ENCODE data around the gene LRRC23. TPM values are rescaled to one million over a fixed set of nuclear protein-coding genes. Genes with fewer than 3 reads are reported as not detected.

LRRC23 gene
- total RNA-seq, 1 donor from 2014 or later = 11.6 TPM

DNA sequence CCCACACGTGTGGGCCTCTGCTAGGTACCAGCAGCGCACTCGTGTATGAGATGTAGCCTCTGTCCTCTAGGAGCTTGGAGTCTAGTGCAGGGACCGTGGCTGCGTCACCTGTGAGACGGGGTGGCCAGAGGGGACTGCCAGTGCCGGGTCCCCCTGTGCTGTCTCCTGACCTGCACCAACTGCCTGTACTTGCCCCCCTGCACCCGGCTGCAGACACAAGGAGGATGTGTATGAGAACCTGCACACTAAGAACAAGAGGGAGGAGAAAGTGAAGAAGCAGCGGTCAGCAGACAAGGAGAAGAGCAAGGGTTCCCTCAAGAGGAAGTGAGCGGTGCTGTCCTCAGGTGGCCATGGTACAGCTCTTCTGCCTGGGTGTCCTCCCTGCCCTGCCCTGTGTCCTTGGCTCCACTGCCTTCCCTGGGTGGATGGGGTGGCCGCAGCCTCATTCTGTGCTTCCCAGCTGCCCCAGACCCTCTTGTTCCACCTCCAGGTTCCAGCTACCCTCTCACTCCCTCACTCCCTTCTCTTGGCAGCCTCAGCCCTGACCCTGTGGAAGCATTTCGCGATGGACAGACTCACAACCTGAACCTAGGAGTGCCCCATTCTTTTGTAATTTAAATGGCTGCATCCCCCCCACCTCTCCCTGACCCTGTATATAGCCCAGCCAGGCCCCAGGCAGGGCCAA is 56.1 kb downstream of the LRRC23 start:
- Histone ChIP-seq H3K27me3 (ENCODE audit: control insufficient read depth, insufficient read depth, low read length) (no peaks in the 10 kb centered on the region), H3K36me3 (ENCODE audit: control insufficient read depth, insufficient read depth, low read length) (peaks cover 19% of the 10 kb centered on the region), H3K4me3 (ENCODE audit: low read depth, low read length) (no peak overlapping the region)
- no peak for FAIRE-seq
- TF ChIP-seq, protein P1, sequence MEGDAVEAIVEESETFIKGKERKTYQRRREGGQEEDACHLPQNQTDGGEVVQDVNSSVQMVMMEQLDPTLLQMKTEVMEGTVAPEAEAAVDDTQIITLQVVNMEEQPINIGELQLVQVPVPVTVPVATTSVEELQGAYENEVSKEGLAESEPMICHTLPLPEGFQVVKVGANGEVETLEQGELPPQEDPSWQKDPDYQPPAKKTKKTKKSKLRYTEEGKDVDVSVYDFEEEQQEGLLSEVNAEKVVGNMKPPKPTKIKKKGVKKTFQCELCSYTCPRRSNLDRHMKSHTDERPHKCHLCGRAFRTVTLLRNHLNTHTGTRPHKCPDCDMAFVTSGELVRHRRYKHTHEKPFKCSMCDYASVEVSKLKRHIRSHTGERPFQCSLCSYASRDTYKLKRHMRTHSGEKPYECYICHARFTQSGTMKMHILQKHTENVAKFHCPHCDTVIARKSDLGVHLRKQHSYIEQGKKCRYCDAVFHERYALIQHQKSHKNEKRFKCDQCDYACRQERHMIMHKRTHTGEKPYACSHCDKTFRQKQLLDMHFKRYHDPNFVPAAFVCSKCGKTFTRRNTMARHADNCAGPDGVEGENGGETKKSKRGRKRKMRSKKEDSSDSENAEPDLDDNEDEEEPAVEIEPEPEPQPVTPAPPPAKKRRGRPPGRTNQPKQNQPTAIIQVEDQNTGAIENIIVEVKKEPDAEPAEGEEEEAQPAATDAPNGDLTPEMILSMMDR (IDR thresholded peaks at IDR 0.05; ENCODE audit: insufficient read depth, low read length, severe bottlenecking) = no peak
- DNase-seq (ENCODE audit: low read depth) = no peak

DNA sequence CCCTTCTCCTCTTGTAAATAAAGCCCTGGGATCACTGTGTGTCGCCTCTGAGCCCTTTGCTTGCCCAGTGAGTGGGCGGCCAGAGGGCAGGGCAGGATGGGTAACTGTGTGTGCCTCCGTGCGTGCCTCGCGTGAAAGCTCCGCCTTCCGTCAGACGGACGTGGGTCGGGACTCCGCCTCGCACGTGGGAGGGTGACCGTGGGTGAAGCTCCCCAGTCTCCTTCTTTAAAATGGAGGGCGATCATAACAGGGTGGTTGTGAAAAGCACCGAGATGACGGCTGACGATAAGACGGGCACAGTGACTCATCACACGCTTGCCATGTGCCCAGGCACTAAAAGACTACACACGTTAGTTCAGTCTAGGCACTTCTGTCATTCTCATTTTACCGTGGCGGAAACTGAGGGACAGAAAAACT is 56.7 kb downstream of the LRRC23 start:
- DNase-seq (ENCODE audit: low read depth) = peak; percentile 76
- FAIRE-seq = no peak
- H3K27me3 ChIP-seq (ENCODE audit: control insufficient read depth, insufficient read depth, low read length) = no peaks in the 10 kb centered on the region
- no peak overlapping the region for H3K4me3 ChIP-seq (ENCODE audit: low read depth, low read length)
- TF ChIP-seq, protein P1 (IDR thresholded peaks at IDR 0.05; ENCODE audit: insufficient read depth, low read length, severe bottlenecking) = no peak
- H3K36me3 ChIP-seq (ENCODE audit: control insufficient read depth, insufficient read depth, low read length) = peaks cover 21% of the 10 kb centered on the region

DNA sequence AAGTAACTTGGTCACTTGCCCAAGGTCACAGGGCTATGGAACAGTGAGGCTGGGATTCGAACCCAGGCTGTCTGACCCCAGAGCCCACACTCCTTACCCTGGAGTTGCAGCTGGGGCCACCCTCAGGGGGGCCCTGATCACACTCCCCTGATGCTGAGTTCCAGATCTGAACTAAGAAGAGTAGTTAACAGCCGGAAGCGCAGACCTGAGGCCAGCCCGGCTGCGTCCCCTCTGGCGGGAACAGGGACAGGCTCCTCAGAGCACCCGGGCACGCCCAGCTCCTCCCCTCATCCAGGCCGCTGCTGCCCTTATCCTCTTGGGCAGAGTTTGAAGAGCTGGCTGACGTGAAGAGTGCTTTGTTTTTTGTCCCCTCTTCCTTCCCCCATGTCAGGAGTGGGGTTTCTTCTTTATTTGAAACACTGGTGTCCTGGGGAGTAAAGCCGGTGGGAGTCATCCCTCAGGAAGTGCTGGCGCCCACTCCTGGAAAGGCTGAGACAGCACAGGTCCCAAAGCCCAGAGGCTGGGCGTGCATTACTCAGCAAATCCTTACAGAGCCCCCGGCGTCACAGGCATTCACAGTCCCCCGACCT is 57.2 kb downstream of the LRRC23 start:
- H3K36me3 ChIP-seq (ENCODE audit: control insufficient read depth, insufficient read depth, low read length) = peaks cover 21% of the 10 kb centered on the region
- H3K4me3 ChIP-seq (ENCODE audit: low read depth, low read length) = peak overlapping the region; percentile 88
- TF ChIP-seq, protein P1 (IDR thresholded peaks at IDR 0.05; ENCODE audit: insufficient read depth, low read length, severe bottlenecking) = peak; percentile 52
- DNase-seq (ENCODE audit: low read depth) (peak; percentile 69), FAIRE-seq (no peak)
- no peaks in the 10 kb centered on the region for H3K27me3 ChIP-seq (ENCODE audit: control insufficient read depth, insufficient read depth, low read length)

DNA sequence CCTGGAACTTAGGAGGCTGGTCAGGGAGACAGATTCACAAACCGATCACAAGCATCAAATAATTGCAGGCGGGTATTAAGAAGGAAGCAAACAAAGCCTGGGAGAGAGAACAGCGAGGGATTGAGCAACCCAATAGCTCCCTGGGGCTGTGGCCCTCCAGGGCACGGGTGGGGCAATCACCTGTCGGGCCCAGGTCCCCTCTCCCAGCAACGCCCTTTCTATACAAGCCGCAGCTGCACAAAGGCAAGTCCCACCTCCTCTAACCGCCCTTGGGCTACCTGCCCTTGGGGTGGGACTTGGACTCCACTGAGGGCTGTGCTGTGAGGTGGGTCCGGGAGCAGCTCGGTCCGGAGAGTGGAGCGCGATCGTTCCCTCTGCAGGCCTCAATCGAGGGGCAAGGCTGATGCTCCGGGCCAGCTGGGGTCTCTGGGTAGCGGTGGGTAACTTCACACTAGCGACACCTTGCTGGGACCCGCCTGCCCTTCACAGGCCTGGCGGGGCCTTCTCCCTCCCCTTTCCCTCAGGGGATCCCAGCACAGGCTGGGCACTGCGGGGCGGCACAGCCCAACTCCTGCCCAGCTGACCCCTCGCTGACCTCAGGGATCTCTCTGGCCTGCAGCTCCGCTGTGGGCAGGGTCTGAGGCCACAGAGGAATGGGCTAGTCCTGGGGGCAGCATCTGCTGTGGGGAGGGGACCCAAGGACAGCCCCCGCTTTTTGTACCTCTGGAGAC is 57.8 kb downstream of the LRRC23 start:
- Histone ChIP-seq H3K27me3 (ENCODE audit: control insufficient read depth, insufficient read depth, low read length) (no peaks in the 10 kb centered on the region), H3K4me3 (ENCODE audit: low read depth, low read length) (peak overlapping the region; percentile 88), H3K36me3 (ENCODE audit: control insufficient read depth, insufficient read depth, low read length) (peaks cover 19% of the 10 kb centered on the region)
- TF ChIP-seq, protein P1 (IDR thresholded peaks at IDR 0.05; ENCODE audit: insufficient read depth, low read length, severe bottlenecking) = no peak
- DNase-seq (ENCODE audit: low read depth) = no peak
- FAIRE-seq = no peak

DNA sequence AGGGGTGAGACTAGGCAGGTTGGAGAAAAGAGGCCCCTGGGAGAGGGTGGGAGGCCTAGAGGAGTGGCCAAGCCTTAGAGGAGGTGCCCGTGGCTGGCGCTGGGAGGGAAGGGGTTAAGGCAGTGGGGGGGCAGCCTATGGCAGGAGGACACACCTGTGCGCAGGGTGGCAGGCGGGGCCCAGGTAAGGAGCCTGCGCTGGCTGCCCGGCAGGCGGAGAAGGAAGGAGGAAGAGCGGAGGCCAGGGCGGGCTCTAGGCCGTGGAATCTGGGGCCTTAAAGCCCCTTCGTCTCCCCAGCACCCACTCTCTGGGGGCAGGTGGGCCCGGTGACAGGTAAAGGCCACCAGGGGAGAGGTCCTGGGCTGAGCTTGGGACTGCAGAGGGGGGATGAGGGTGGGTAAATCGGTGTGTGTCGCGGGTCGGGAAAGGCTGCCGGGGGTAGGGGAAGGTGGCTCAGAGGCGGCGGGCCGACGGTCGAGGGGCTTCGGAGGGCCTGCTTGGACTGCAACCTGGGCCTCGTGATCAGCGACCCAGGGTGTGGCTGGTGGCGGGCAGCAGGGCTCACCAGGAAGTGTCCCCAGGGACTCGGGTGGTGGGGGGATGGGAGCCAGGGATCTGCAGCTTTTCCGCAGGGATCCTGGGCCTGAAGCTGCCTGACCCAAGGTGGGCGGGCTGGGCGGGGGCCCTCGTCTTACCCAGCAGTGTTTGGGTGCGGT is 58.6 kb downstream of the LRRC23 start:
- TF ChIP-seq, protein P1 (IDR thresholded peaks at IDR 0.05; ENCODE audit: insufficient read depth, low read length, severe bottlenecking) = peak; percentile 35
- Histone ChIP-seq H3K27me3 (ENCODE audit: control insufficient read depth, insufficient read depth, low read length) (no peaks in the 10 kb centered on the region), H3K4me3 (ENCODE audit: low read depth, low read length) (peak overlapping the region; percentile 88), H3K36me3 (ENCODE audit: control insufficient read depth, insufficient read depth, low read length) (peaks cover 22% of the 10 kb centered on the region)
- DNase-seq (ENCODE audit: low read depth) = peak; percentile 77
- FAIRE-seq = no peak

Other genes starting within 250 kb of the LRRC23 start
- gene ING4, start 241.7 kb upstream of the LRRC23 start, total RNA-seq = 15.3 and 22.0 TPM in 2 replicates
- 5.3 and 7.0 TPM in 2 replicates for gene ZNF384, start 215.4 kb upstream of the LRRC23 start, total RNA-seq
- gene PIANP, start 204.0 kb upstream of the LRRC23 start, total RNA-seq = not detected in 2 replicates
- 63.7 and 86.0 TPM in 2 replicates for gene COPS7A, start 180.8 kb upstream of the LRRC23 start, total RNA-seq
- 136 and 180 TPM in 2 replicates for gene MLF2, start 151.7 kb upstream of the LRRC23 start, total RNA-seq
- gene PTMS, start 138.5 kb upstream of the LRRC23 start, total RNA-seq = 17.6 and 35.3 TPM in 2 replicates
- gene LAG3, start 132.3 kb upstream of the LRRC23 start, total RNA-seq = not detected in 2 replicates
- gene CD4, start 115.3 kb upstream of the LRRC23 start, total RNA-seq = not detected in 2 replicates
- gene GPR162, start 83.0 kb upstream of the LRRC23 start, total RNA-seq = not detected in 2 replicates
- 11.3 and 20.0 TPM in 2 replicates for gene P3H3, start 76.4 kb upstream of the LRRC23 start, total RNA-seq
- gene GNB3, start 63.9 kb upstream of the LRRC23 start, total RNA-seq = 0.38 and 0.53 TPM in 2 replicates
- gene CDCA3, start 53.5 kb upstream of the LRRC23 start, total RNA-seq = 0.26 and 0.51 TPM in 2 replicates
- gene USP5, start 52.7 kb upstream of the LRRC23 start, total RNA-seq = 45.0 and 46.9 TPM in 2 replicates
- gene TPI1, start 37.3 kb upstream of the LRRC23 start, total RNA-seq = 1,194 and 1,306 TPM in 2 replicates
- 7.9 and 12.5 TPM in 2 replicates for gene SPSB2, start 31.5 kb upstream of the LRRC23 start, total RNA-seq
- 9.0 and 10.0 TPM in 2 replicates for gene ENO2, start 9.8 kb downstream of the LRRC23 start, total RNA-seq
- 4.9 and 7.1 TPM in 2 replicates for gene ATN1, start 23.1 kb downstream of the LRRC23 start, total RNA-seq
- gene RNU7-1, start 39.0 kb downstream of the LRRC23 start, total RNA-seq = not detected in 2 replicates
- gene C12orf57, start 39.2 kb downstream of the LRRC23 start, total RNA-seq = 92.2 and 161 TPM in 2 replicates
- gene PTPN6, start 46.5 kb downstream of the LRRC23 start, total RNA-seq = 10.9 and 12.4 TPM in 2 replicates
- gene PHB2, start 65.8 kb downstream of the LRRC23 start, total RNA-seq = 83.7 and 189 TPM in 2 replicates
- 68.2 and 68.4 TPM in 2 replicates for gene EMG1, start 66.1 kb downstream of the LRRC23 start, total RNA-seq
- gene LPCAT3, start 113.7 kb downstream of the LRRC23 start, total RNA-seq = 7.9 and 13.3 TPM in 2 replicates
- gene C1S, start 155.9 kb downstream of the LRRC23 start, total RNA-seq = 1.5 and 6.3 TPM in 2 replicates
- gene C1R, start 187.6 kb downstream of the LRRC23 start, total RNA-seq = 1.9 and 3.2 TPM in 2 replicates
- gene C1RL, start 204.4 kb downstream of the LRRC23 start, total RNA-seq = 11.3 and 14.3 TPM in 2 replicates
- gene RBP5, start 224.1 kb downstream of the LRRC23 start, total RNA-seq = not detected in 2 replicates
- gene CLSTN3, start 225.5 kb downstream of the LRRC23 start, total RNA-seq = 7.0 and 9.2 TPM in 2 replicates

Data from bronchial epithelial cell (primary cell).